HG03103 (cell line): ENCODE measurements around the gene LYRM9.
"Not testable (repeated sequence)": the region's sequence is repeated elsewhere in the genome, so short reads cannot be mapped to it uniquely, and the experiment has no call there.

Experiments
- ATAC-seq: cut with Tn5 transposase; IDR thresholded peaks from one replicate; pipeline ENCODE4 v1.9.1; 2021; ENCODE audit warnings: low read depth; ENCODE audit not compliant: unreplicated experiment

Gene LYRM9

DNA sequence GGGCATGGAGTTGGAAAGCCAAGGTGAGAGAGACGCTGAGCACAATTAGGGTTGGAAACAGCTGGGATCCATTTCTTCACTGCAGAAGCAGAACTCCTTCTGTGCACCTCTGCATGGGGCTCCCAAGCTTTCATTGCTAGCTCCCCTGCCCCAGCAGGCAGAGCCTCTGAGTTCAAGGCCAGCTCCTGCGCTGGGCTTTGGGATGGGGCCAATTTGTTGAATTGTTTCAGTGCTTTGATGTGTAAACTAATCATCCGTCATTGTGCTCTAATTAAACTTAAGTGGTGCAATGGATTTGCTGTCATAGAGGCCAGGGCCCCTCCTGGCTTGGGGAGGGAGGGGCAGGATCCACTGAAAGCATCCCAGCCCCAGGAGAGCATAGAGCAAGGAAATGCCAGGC is 13.5 kb upstream of the LYRM9 start:
- no peak for ATAC-seq

DNA sequence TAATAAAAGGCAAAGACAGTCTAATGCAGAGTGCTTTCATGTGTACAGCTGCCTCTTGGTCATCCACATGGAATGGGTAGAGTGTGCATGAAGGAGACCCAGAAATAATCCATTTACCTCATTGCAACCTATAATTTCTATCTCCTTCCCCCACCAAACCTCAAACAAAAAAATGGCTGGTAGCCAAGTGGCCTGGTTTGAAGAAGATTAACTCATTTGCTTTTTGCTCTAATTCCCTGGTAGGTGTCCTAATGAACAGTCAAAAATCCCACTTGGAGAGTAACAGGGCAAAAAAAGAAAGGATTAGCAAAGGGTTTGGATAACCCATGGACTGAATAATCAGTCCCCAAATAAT is 13.0 kb upstream of the LYRM9 start:
- ATAC-seq: no peak

DNA sequence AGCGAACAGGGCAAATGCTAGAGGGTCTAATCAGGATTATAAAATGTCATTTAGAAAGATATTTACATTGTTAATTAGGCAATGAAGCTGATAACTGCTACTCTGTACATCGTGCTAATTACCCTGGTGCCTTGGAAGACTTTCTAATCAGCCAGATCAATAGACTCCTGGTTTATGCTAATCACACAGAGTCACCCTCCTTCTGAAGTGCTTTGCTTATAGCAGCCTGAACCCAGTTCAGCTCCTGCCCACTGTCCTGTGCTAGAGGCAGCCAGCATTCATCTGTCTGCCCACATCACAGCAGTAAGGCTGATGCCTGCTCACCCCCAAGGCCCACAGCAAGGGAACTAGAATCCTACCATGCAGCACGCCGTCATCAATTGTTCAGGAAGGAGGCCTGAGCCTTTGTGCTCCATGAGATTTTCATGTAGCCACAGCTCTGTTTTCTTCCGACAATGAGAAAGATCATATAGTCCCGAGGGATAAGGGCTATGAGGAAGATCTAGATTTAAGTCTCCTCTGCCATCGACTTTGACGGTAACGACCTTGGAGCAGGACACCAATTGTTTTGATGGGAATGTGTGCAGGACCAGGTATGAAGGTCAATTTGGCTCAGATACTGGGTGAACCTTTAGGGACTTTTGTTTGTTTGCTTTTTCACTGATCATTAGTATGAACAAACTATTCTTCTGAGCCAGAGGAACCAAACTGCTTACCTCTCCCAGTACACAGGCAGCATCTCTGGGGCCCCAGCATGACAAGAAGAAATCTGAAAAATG is 12.5 kb upstream of the LYRM9 start:
- ATAC-seq: no peak

DNA sequence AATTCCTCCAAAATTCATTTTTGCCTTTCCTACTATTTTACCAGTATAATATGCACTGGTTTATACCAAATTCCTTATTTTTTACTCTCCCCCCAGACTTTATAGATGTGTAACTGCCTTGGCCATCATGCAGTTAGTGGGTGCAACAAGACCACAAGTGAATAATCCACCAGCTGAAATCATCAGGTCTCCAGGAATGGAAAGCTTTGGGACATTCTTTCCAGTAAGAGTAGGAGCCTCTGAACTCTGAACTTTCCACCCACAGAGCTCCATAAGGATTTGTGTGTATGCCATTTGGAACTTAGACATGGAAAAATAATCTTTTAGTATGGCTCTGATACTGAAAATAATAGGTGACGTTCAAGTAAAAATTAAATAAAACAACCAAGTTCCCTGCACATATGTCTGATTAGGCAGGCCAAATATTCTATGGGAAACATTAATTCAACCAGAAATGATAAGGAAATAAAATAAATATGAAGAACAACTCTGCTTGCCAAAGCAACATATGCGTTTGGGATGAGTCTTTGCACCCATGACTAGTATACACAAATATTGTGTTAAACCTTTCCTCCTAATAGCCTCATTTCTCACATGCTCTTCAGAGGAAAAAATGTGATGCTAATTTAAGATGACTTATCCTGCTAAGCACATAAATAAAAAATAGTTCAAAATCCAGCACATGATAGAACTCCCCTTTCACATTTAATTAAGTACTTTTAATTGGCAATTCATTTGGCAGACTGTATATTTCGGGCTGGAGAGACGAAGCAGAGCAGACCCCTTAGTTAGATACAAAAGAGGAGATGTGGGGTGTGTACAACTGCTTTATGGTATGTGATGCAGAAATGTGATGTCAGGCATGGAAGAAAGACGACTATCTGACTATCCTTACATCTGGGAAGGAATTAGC is 11.6 kb upstream of the LYRM9 start:
- ATAC-seq: no peak

DNA sequence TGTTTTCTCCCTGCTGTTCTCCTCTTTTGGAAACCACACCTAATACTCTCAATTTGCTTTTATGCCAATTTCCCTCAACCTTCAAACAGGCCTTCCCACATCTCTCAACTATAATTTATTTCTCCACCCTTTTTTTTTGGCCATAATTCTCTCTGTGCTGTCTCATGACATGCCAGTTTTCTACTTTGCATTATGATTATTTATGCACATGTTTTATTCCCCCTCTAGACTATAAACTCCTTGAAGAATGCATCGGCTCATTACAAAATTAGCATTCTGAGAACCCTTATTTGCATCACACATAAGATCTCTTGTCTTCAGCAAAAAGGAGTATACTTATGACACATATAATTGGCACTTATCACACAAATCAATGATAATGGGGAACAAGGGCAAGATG is 10.9 kb upstream of the LYRM9 start:
- ATAC-seq: no peak

DNA sequence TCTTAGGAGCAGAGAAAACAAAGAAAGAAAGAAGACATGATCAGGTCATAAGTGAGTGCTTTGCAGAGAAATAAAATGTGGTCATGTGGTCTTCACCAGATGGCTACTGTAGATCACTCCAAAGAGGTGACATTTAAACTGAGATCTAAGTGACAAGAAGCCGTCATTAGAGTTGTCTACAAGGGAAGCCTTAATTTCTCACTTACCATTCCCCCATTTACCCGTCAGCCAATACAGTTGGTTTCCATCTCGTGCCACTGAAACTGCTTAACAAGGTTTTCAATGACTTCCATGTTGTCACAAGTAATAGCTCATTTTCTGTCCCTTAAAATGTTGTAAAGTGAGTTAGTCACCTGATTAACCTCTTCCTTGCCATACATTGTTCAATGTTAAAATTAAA is 6.4 kb upstream of the LYRM9 start:
- ATAC-seq: no peak

DNA sequence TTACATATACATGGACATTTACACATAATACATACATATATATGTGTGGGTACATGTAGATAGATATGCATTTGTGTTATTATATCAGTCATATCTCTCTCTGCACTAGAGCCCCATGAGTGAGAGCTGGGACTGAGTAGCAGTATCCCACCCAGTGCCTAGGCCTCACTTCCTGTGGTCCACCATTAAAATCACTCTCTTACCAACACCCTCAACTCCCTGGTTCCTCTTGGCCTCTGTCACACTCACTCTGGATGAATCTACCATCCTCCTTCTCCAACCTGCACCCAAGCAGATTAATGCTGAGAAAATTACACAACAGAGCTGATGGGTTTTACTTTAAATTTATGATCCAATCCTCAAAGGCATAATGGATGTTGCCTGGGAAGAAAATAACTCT is 4.9 kb upstream of the LYRM9 start:
- no peak for ATAC-seq

DNA sequence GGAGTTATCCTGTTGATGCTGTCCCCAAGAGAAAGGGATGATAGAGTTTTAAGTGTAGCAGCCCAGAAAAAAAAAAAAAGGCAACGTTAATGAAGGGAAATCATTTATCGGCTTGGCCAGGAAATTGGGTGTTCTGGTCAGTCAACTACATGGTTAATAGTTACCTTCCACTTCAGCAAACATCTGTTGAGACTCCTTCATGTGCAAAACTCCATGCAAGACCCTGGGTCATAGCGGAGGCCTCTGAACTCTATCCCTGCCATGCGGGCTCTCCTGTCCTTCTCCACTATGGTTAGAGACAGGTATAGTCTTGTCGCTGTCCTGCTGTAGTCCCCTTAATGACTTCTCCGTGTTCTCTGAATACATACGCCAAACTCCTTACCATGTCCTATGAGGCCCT is 3.5 kb upstream of the LYRM9 start:
- ATAC-seq: no peak

DNA sequence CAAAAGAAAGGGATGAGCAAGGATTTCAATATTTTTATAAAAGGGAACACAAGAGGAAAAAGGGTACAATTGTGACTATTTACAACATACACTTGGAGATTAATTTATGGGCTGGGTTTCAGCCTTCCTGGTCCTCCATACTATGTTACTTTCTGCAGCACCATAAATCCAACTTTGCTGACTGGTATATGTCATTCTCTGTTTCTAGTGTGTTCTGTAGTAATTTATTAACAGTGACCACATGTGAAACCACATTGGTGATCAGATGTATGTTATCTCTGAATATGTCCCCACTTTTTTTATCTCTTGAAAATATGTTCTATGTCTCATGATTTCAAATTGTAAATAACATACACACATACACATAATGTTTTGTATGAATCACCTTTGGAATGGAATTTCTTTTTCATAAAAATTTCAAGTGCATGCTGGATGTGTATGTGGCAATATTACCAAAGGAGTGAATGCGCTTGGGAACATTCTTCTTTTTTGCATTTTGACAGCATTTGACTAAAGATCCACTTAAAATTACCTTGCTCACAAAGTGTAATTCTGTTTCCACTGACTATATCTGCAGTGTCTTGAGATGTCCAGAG is 2.9 kb upstream of the LYRM9 start:
- ATAC-seq: no peak

DNA sequence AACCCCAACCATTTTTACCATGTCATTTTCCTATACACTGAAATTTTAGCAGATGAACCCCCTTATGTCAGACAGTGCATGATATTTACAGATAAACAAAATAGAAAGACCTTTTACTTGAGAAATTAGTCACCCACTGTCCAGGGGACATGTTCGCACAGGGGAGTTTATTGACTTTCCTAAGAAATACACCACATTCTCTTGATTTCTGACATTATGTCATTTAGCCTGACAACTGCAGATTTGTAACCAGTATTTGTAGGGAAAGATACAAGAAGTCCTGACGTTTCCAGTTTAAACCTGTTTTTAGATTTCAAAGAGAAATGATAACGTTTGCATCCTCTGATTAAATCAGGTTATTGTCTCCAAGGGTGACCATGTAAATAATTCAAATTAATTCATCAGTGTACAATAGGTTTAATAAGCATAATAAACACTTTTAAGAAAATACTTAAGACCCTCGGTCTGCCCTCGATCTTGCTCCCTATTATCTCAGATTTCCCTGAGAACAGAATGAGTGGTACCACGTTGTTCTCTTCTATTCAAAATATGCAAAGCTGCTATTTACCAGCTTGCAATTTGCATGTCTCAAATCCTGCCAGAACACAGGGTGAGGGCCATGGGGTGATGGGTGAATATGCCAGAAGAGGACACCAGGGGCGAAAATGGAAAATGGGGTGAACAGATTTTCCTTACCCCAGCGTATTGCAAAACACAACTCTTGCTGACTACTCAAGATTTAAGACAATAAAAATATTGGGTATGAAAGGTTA is 2.1 kb upstream of the LYRM9 start:
- ATAC-seq: no peak

DNA sequence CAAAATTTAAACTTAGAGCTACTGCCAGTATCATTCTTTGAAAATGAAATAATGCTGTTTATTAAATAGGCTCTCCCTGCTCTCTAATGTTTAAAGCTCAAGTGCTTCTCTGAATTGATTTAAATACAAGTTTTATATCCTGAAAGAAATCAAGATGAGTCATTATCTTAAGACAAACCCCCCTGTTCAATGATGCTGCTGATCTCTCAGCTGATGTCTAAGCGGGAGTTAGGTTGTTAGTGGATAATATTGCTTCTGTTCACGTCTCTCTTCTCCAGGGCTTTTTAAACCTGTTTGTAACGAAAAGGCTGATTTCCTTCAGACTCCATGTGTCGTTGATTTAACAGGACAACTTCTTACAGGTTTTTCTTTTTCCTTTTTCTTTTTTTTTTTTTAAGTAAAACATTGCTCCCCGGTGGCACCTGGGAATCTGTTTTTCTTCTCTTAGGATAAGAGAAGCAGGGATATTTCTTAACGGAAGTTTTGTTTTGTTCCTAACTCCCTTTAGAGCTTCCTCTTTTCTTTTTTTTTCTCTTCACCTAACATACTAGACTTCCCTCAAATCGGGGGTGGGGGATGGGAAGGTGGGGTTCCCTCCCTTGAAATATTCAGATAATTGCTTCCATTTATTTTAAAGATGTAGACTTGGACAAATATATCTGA is 807 bp upstream of the LYRM9 start:
- no peak for ATAC-seq

DNA sequence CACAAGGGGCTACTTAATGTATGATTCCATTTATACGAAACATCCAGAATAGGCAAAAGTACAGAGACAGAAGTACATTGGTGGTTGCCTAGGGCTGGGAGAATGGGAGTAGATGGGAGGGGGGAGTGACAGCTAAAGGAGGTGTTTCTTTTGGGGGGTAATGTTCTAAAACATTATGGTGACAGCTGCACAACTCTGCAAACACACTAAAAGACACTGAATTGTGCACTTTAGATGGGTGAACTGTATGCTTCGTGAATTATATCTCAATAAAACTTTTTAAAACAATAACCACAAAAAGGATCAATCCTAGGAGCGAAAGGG is 661 bp downstream of the LYRM9 start:
- ATAC-seq: no peak

DNA sequence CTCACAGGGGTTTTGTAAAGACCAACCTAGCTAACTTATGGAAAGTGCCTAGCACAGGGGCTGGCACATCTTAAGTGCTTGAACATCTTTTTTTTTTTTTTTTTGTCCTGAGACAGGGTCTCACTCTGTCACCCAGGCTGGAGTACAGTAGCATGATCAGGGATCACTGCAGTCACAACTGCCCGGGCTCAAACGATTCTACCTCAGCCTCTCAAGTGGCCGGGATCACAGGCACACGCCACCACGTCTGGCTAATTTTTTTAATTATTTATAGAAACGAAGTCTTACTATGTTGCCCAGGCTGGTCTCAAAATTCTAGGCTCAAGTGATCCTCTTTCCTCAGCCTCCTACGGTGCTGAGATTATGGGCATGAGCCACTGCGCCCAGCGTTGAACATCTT is 1.3 kb downstream of the LYRM9 start:
- no peak for ATAC-seq

DNA sequence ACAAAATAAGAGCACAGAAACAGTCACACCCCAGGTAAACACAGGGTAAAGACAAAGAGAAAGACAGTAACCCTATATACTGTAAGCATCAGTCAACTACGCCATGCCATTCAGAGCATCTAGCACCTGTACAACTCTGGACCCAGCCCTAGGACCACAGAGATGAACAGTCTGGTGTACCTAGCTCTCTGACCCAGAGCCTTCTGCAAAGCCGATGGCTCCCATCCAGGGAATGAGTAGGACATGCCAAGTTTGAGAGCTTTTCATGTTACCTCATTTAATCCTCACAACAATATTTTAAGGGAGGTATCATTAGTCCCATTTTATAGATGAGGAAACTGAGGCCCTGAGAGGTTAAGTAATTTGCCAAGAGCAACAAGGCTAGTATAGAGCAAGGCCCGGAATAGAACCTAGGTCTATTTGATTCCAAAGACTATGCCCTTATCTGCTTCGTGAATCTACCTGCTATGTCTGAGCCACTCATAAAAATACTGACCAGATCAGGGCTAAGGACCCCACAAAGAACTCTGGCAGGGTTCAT is 3.4 kb downstream of the LYRM9 start:
- ATAC-seq: no peak

DNA sequence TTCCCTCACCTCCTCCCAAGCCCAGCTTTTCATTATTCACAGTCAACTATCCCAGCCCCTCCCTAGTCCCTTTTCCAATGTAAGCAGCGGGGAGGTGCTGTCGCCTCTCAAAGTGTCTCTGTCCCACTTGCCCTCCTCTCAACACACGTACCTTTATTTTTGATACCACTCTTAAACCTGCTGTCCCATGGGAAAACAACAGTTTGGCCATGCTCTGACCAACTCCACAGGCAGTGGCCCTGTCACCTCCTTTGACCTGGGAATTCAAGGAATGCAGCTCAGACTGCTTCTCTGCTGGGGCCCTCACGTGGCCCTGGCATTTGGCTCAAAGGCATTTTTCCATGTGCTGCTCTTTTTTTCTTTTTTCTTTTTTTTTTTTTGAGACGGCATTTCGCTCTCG is 4.2 kb downstream of the LYRM9 start:
- ATAC-seq: no peak

DNA sequence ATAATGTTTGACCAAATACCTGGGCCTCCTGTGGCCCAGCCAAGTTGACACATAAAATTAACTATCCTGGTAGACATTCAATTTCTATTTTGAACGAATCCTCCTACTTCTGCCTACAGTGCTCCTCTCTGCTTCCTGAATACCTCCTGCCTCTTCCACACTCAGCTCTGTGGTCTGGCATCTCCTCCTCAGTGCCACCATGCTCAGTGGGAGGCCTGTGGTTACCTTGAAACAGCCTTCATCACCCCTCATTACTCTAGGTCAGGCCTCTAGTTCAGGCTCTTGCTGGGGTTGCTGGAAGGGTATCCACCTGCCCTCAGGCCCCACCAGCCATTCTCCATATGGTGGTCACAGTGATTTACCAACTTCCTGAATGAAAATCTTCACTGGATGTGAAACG is 5.1 kb downstream of the LYRM9 start:
- no peak for ATAC-seq

DNA sequence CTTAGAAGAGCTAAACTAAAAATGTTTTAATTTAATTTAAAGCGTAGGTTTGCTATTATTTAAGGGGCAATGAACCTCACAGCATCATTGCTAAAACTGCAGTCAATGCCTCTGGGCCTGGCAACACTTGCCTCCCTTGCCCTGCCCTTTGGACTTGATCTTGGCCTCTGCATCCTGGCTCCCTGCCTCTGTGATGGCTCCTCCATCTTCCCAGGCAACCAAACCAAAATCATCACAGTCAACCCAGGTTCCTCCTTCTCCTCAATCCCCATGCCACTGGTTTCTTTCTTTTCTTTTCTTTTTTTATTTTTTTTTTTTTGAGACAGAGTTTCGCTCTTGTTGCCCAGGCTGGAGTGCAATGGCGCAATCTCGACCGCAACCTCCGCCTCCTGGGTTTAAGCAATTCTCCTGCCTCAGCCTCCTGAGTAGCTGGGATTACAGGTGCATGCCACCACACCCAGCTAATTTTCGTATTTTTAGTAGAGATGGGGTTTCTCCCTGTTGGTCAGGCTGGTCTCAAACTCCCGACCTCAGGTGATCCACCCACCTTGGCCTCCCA is 6.7 kb downstream of the LYRM9 start:
- not testable (repeated sequence) for ATAC-seq

DNA sequence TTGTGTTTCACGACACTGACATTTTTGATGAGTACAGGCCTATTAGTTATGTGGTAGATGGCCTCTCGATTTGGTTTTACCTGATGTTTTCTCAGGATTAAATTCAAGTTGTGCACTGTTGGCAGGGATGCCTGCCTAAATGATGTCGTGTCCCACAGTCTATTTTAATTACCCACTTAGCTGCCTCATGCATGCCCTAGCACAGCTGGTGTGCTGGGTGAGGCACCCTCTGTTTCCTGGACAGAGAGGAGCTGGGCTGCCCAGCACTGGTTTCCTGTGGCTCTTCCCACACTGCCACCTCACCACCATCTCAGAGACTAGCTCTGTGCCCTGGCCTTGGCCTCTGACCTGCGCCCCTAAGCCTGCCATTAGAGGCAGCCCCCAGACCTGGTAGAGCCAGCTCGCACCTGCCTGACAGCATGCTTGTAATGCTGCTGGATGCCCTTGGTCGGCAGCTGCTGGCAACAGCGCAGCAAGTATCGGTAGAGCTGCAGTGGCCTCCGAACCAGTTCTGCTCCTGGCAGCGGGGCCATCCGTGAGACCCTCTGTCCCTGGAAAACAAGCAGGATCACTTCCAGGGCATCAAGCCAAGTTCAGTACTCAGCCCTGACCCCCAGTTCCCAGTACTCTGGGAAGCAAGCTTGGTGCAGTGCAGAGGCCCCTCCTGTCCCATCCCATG is 10.9 kb downstream of the LYRM9 start:
- no peak for ATAC-seq

DNA sequence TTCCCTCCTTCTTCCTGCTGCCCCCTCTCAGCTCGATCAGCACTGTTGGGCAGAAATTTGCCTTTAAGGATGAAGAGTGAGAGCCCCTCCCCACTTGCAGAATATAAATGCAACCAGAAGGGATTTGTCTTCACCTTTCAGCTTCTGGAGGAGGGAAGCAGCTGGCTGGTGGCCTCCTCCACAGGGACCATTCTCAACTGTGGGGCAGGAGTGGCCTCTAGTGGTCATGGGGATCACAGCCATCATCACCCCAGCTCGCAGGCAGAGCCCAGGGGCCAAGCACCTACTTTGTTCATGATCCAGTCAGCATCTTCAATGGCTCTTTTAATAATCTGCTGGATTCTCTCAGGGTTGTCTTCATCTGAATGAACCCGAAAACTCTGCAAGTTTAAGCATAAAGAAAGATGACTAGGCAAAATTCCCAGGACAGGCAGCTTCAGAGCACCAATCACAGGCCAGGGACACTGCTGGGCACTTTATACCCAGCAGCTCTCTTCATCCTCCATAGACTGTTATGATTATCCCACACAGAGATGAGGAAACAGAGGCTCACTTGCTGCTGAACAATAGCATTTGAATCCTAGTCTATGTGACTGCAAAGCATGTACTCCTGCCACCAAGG is 13.1 kb downstream of the LYRM9 start:
- no peak for ATAC-seq
